ENCODE measurements around the gene ELK1. TPM values are rescaled to one million over a fixed set of nuclear protein-coding genes. Genes with fewer than 3 reads are reported as not detected.

ELK1 gene
- total RNA-seq, 4 donors from 2014 or later = 14.9 to 18.2 (median 16.1) TPM

DNA sequence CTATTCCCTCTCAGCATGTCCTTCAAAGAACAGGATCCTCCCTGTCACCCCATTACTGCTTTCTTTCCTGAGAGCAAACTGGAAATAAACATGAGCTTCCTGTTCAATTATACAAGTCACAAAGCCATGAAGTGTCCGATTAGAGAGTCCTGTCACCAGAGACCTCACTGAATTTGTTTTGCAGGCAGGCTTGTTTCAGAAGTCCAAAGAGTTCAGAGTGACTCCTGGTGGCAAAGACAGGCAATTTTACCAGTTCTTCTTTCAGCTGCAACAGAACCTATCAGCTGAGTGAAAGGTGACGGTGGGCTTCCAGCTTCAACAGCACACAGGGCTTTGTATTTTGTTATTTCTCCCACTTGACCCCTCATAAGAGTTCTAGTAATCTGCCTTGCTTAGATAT is 6.4 kb downstream of the ELK1 start:
- no peaks in the 10 kb centered on the region for H3K9me3 ChIP-seq
- no peak for DNase-seq
- no peaks in the 10 kb centered on the region for H3K27me3 ChIP-seq
- peaks cover 0 to 4% (median 0%) of the 10 kb centered on the region in 4 donors for H3K4me1 ChIP-seq
- H3K27ac ChIP-seq = no peak overlapping the region
- TF ChIP-seq POLR2A (IDR thresholded peaks at IDR 0.05) = no peak
- TF ChIP-seq, protein P1, sequence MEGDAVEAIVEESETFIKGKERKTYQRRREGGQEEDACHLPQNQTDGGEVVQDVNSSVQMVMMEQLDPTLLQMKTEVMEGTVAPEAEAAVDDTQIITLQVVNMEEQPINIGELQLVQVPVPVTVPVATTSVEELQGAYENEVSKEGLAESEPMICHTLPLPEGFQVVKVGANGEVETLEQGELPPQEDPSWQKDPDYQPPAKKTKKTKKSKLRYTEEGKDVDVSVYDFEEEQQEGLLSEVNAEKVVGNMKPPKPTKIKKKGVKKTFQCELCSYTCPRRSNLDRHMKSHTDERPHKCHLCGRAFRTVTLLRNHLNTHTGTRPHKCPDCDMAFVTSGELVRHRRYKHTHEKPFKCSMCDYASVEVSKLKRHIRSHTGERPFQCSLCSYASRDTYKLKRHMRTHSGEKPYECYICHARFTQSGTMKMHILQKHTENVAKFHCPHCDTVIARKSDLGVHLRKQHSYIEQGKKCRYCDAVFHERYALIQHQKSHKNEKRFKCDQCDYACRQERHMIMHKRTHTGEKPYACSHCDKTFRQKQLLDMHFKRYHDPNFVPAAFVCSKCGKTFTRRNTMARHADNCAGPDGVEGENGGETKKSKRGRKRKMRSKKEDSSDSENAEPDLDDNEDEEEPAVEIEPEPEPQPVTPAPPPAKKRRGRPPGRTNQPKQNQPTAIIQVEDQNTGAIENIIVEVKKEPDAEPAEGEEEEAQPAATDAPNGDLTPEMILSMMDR (IDR thresholded peaks at IDR 0.05) = peak in 2 of 6 experiments; percentile 15 to 31
- H3K4me3 ChIP-seq = no peak overlapping the region
- H3K36me3 ChIP-seq = peaks cover 0 to 24% (median 0%) of the 10 kb centered on the region in 3 donors

DNA sequence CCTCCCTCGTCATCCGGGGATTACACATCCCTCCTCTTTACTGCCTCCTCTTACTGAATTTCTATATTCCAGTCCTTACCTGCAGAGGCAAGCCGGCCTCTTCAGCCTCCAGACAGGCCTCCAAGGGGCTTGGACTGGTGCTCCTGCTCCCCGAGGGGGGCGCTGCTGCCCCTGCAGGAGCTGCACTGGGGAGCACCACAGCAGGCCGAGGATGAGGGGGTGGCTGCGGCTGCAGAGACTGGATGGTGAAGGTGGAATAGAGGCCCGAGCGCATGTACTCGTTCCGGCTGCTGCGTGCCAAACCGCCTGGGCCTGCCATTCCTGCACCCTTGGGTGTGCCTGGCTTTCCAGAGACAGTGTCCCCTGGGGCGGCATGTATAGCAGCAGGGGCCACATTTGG is 11.5 kb downstream of the ELK1 start:
- Histone ChIP-seq H3K4me1 (no peaks in the 10 kb centered on the region), H3K27ac (no peak overlapping the region), H3K27me3 (no peaks in the 10 kb centered on the region), H3K36me3 (peaks cover 0 to 46% (median 0%) of the 10 kb centered on the region in 3 donors), H3K4me3 (no peak overlapping the region), H3K9me3 (no peaks in the 10 kb centered on the region)
- TF ChIP-seq POLR2A (IDR thresholded peaks at IDR 0.05) = no peak
- DNase-seq = no peak

DNA sequence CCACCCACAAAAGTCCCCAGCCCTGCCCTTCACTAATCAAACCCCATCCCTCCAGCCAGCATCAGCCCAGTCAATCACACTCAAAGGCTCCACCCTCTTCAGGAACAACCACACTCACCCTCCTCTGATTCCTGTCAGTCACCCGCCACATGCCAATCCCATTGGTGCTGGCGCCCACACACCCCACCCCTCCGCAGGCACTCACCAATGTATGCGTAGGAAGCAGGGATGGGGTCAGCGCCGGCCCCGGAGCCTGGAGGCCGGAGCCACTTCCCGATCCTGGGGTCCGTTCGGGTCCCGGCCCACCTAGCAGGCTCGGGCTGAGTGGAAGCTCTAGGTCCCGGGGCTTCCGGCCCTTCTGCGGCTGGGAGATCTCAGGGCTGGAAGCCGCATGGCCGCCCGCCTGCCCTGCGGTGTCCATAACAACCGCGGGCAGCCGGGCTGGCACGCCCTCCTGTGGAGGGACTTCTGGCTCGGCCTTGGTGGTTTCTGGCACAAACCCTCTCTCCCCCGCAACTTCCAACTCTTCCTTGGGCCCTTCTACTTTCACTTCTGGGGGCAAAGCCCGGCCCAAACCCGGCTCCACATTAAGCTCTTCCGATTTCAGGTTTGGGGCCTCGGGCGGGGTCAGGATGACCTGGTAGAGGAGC is 12.7 kb downstream of the ELK1 start:
- H3K27me3 ChIP-seq = no peaks in the 10 kb centered on the region
- DNase-seq = no peak
- H3K27ac ChIP-seq = no peak overlapping the region
- H3K36me3 ChIP-seq = peaks cover 0 to 46% (median 0%) of the 10 kb centered on the region in 3 donors
- TF ChIP-seq POLR2A (IDR thresholded peaks at IDR 0.05) = no peak
- TF ChIP-seq, protein P1 (IDR thresholded peaks at IDR 0.05) = no peak
- no peaks in the 10 kb centered on the region for H3K4me1 ChIP-seq
- H3K9me3 ChIP-seq = no peaks in the 10 kb centered on the region
- H3K4me3 ChIP-seq = peak overlapping the region in 1 of 4 donors; percentile 26

DNA sequence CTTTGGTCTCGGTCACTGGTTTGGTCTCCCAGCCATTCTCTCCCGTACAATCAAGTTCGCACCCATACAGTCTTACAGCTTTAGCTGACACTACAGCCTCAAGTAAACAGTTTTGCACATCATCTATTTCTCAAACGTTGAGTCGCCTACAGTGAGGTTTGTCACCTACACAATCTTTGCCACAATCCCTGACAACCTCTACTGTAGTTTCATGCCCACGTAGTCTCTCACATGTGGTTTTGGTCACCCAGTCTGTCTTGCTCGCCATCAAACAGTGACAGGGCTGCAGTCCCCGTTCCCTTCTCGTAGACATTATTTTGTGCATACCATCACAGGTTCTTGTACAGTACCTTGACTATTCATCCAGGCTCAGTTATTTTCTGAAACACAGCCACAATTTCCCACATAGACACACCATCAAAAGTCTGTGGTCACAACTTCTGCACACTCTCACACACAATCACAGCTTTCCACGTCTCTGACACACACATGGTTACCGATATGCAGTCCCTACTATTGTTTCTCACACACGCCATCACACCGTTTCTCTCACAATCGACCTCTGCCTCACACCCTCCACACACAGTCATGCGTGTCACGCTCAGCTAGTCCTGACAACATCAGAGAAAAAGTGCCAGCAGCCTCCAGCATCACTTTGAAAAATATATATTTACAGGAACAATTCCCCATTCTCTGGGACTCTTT is 15.3 kb downstream of the ELK1 start:
- Histone ChIP-seq H3K27me3 (no peaks in the 10 kb centered on the region), H3K27ac (no peak overlapping the region), H3K4me1 (no peaks in the 10 kb centered on the region), H3K9me3 (no peaks in the 10 kb centered on the region), H3K36me3 (peaks cover 0 to 31% (median 0%) of the 10 kb centered on the region in 3 donors), H3K4me3 (no peak overlapping the region)
- TF ChIP-seq, protein P1 (IDR thresholded peaks at IDR 0.05) = no peak
- TF ChIP-seq POLR2A (IDR thresholded peaks at IDR 0.05) = no peak
- no peak for DNase-seq

DNA sequence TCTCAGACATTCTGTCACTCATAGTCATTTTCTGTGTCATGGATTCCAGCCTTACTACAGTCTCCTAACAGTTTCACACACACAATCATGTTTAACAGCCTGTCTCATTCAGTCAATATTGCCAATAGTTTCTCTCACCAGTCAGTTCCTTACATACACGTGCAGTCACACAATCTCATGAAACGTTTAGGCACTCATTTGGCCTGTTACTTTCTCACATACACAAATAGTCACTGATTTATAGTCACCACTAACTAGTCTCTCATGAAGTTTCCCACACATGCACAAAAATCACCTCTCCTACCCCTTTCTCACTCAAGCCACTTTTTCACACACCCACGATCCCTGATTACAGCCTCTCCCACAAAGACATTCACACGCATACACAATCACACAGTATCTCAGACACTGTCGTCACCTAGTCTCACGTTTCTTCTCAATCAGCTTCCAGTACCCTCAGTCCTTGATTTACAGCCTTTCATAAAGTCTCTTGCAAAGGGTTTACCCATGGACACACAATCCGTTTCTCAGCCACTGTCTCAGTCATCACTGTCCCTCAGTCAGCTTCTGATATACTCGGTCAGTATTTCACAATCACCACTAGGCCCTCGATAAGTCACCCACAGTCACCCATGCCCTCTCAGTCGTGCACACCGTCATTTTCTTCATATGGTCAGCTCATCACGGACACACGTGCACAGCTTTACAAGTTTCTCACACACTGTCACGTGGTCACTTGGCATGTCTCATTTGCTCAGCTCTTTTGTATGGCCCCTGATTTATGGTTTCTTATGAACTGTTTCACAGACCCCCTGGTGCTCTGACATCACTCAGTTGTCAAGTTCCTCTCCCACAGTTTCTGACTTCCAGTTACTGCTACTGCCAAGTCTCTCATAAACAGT is 16.4 kb downstream of the ELK1 start:
- no peak for DNase-seq
- Histone ChIP-seq H3K4me3 (no peak overlapping the region), H3K27ac (no peak overlapping the region), H3K27me3 (no peaks in the 10 kb centered on the region), H3K4me1 (no peaks in the 10 kb centered on the region), H3K36me3 (peaks cover 0 to 22% (median 0%) of the 10 kb centered on the region in 3 donors), H3K9me3 (no peaks in the 10 kb centered on the region)
- TF ChIP-seq, protein P1 (IDR thresholded peaks at IDR 0.05) = no peak
- TF ChIP-seq POLR2A (IDR thresholded peaks at IDR 0.05) = no peak
